A549 (cell line): ENCODE measurements around the gene MYMK.

Source experiments
- CTCF ChIP-seq: fragments of >200 bp; sonication (Bioruptor Twin); formaldehyde crosslinking; IDR thresholded peaks from 3 replicates; pipeline ENCODE4 v1.5.1; 2016
- MAZ ChIP-seq: fragments of 150-350 bp; IDR thresholded peaks from 2 replicates; pipeline ENCODE4 v1.6.1; 2014; ENCODE audit warnings: antibody characterized with exemption, low read depth, low read length, borderline replicate concordance
- RCOR1 ChIP-seq: fragments of 150-350 bp; IDR thresholded peaks from 2 replicates; pipeline ENCODE4 v1.6.1; 2014; ENCODE audit warnings: antibody characterized with exemption, low read length, low read depth
- ZFP36 ChIP-seq: fragments of 450-650 bp; IDR thresholded peaks from 2 replicates; pipeline ENCODE4 v1.6.1; 2014; ENCODE audit warnings: borderline replicate concordance; ENCODE audit not compliant: partially characterized antibody

DNA sequence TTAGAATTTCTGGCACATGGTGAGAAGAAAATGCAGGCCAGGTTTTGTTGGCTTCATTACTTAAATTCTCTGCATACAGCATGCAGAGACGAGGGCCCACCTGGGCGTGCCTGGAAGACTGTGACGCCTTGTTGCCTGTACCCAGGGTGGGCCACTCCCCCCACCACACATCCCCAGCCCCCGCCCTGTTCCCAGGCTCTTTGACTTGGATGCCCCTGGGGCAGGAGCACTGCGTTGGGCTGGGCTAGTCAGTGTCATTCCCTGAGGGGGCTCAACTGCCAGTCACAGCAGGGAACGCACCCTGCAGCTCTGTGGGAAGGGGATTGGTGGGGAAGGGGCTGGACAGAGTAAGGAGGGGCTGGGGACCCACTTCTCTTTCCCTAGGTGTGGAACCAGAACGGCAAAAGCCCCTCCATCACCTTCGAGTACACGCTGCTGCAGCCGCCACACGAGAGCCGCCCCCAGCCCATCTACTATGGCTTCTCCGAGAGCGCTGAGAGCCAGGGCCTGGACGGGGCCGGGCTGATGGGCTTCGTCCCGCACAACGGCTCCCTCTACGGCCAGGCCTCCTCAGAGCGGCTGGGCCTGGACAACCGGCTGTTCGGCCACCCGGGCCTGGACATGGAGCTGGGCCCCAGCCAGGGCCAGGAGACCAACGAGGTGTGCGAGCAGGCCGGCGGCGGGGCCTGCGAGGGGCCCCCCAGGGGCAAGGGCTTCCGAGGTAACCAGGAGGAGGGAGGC lies 29.4 kb upstream of the MYMK start:
- TF ChIP-seq CTCF (no peak), ZFP36 (no peak), MAZ (no peak), RCOR1 (no peak)
